Measurements from ENCODE around the gene HPS1. TPM values are rescaled to one million over a fixed set of nuclear protein-coding genes. Genes with fewer than 3 reads are reported as not detected.
"Not testable (repeated sequence)": the region's sequence is repeated elsewhere in the genome, so short reads cannot be mapped to it uniquely, and the experiment has no call there.

The HPS1 gene
- polyA plus RNA-seq, 1 of the 3 experiments (the other 2 are of a cell fraction), result 41.4 TPM

DNA sequence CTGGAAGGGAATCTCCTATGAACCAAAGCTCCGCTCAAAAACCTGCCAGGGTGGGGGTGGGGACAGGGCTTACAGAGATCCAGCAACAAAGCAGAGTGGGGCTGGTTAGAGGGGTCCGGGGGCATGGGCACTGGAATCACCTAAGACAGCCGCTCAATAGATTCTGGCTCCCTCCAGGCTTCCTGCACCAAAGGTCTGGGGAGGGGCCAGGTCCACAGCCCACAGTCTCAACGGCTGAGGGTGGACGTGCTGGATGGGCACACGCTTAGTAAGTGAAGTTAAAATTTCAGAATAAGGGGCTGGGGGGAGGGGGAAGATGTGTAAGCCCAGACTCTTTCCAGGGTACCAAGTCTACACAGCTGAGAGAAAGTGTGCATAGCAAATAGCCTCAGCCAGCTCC lies 62.9 kb downstream of the HPS1 start:
- no peaks in the 10 kb centered on the region for H3K27me3 ChIP-seq (ENCODE audit: insufficient read depth)
- no peaks in the 10 kb centered on the region for H3K9me2 ChIP-seq
- no peaks in the 10 kb centered on the region for H3F3A ChIP-seq (replicated peaks; ENCODE audit: insufficient read depth)
- peak overlapping the region in 1 of 2 experiments; percentile 44; a peak in 2 of 4 replicates for H3K27ac ChIP-seq (ENCODE audit: low read depth in 2 of 2, low read length in 1 of 2)
- H3K9me3 ChIP-seq, result no peaks in the 10 kb centered on the region
- ChIA-PET POLR2A (interaction anchor here (0.6 kb wide), 1 partner anchor 63 kb away, joined by 3 read pairs; the partner anchor contains the start of gene HPS1), CTCF (interaction anchor here (1.9 kb wide), 1 partner anchor 74 kb away, joined by 5 read pairs; no protein-coding TSS in a partner anchor)
- H2AFZ ChIP-seq (ENCODE audit: low read depth), result no peak overlapping the region
- 90% methylated on average over 6 of the region's 6 CpGs for WGBS (ENCODE audit: low lambda C conversion rate)
- peaks cover 0 to 4% of the 10 kb centered on the region in 2 experiments; a peak in 1 of 4 replicates for H3K4me1 ChIP-seq (ENCODE audit: control insufficient read depth in 1 of 2, insufficient read depth in 2 of 2, low read depth in 1 of 2, low read length in 1 of 2)
- H3K9ac ChIP-seq, result no peak overlapping the region
- no peaks in the 10 kb centered on the region for H3K79me2 ChIP-seq (ENCODE audit: insufficient read depth)
- no peak for DNase-seq
- H3K36me3 ChIP-seq (replicated peaks in 1 of 2; ENCODE audit: control insufficient read depth in 1 of 2, insufficient read depth in 2 of 2, low read length in 1 of 2), result no peaks in the 10 kb centered on the region
- no peak for TF ChIP-seq FOXM1 (IDR thresholded peaks at IDR 0.05; ENCODE audit: low read depth)
- no peak for TF ChIP-seq ZBTB33 (IDR thresholded peaks at IDR 0.05; ENCODE audit: borderline replicate concordance, low read depth)
- TF ChIP-seq TAF1 (IDR thresholded peaks at IDR 0.05; ENCODE audit: borderline replicate concordance, low read depth, low read length), result no peak
- no peak for TF ChIP-seq RXRA (IDR thresholded peaks at IDR 0.05; ENCODE audit: borderline replicate concordance, low read depth)
- TF ChIP-seq RFX5 (IDR thresholded peaks at IDR 0.05; ENCODE audit: low read length), result no peak
- TF ChIP-seq SMC3 (IDR thresholded peaks at IDR 0.05; ENCODE audit: low read depth, low read length), result no peak
- TF ChIP-seq TEAD4 (IDR thresholded peaks at IDR 0.05; ENCODE audit: borderline replicate concordance, insufficient read depth), result no peak
- TF ChIP-seq, protein P1, sequence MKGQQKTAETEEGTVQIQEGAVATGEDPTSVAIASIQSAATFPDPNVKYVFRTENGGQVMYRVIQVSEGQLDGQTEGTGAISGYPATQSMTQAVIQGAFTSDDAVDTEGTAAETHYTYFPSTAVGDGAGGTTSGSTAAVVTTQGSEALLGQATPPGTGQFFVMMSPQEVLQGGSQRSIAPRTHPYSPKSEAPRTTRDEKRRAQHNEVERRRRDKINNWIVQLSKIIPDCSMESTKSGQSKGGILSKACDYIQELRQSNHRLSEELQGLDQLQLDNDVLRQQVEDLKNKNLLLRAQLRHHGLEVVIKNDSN (IDR thresholded peaks at IDR 0.05; ENCODE audit: borderline replicate concordance, low read depth), result no peak
- TF ChIP-seq EZH2phosphoT487 (IDR thresholded peaks at IDR 0.05; ENCODE audit: borderline replicate concordance, low read depth), result no peak
- TF ChIP-seq EP300 (IDR thresholded peaks at IDR 0.05; ENCODE audit: borderline replicate concordance in 1 of 2, low read depth in 1 of 2, low read length in 1 of 2), result no peak
- no peak for TF ChIP-seq MXI1 (IDR thresholded peaks at IDR 0.05; ENCODE audit: low read depth, low read length)
- no peaks in the 10 kb centered on the region for H4K20me1 ChIP-seq (ENCODE audit: insufficient read depth)
- no peak overlapping the region for H3K4me3 ChIP-seq (ENCODE audit: low read depth in 2 of 2, low read length in 1 of 2)
- no peak overlapping the region for H3K4me2 ChIP-seq

DNA sequence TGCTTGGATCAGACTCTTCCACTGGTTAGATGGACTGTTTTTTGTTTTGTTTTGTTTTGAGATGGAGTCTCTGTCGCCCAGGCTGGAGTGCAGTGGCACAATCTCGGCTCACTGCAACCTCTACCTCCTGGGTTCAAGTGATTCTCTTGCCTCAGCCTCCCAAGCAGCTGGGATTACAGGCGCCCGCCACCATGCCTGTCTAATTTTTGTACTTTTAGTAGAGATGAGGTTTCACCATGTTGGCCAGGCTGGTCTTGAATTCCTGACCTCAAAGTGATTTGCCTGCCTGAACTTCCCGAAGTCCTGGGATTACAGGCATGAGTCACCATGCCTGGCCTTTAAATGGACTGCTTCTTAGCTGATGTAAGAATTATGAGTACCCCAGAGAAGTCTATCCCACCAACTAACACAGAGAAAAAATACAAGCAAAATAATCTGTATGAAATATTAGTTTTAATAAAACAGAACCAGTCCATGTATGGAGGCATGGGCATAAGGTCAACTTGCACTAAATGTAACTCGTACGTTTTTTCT lies 63.5 kb downstream of the HPS1 start:
- H3K27ac ChIP-seq (ENCODE audit: low read depth in 2 of 2, low read length in 1 of 2), result peak overlapping the region in 1 of 2 experiments; percentile 44; a peak in 2 of 4 replicates
- TF ChIP-seq FOSL2 (IDR thresholded peaks at IDR 0.05; ENCODE audit: borderline replicate concordance, low read depth) (peak; percentile 64; the same call in 1 of the 2 replicates), JUND (IDR thresholded peaks at IDR 0.05) (peak; percentile 45; the same call in 1 of the 2 replicates)
- H4K20me1 ChIP-seq (ENCODE audit: insufficient read depth); H3K36me3 ChIP-seq (replicated peaks in 1 of 2; ENCODE audit: control insufficient read depth in 1 of 2, insufficient read depth in 2 of 2, low read length in 1 of 2); H2AFZ ChIP-seq (ENCODE audit: low read depth); H3K4me2 ChIP-seq; H3K27me3 ChIP-seq (ENCODE audit: insufficient read depth); DNase-seq; H3K9me2 ChIP-seq; H3K9ac ChIP-seq; H3K4me1 ChIP-seq (ENCODE audit: control insufficient read depth in 1 of 2, insufficient read depth in 2 of 2, low read depth in 1 of 2, low read length in 1 of 2); H3F3A ChIP-seq (replicated peaks; ENCODE audit: insufficient read depth); H3K9me3 ChIP-seq; H3K79me2 ChIP-seq (ENCODE audit: insufficient read depth); H3K4me3 ChIP-seq (ENCODE audit: low read depth in 2 of 2, low read length in 1 of 2): not testable (repeated sequence)
- ChIA-PET POLR2A (interaction anchor here (0.6 kb wide), 1 partner anchor 63 kb away, joined by 3 read pairs; the partner anchor contains the start of gene HPS1), CTCF (interaction anchor here (1.2 to 1.9 kb wide), 2 partner anchors 8 to 73 kb away, joined by 3 to 5 read pairs; no protein-coding TSS in a partner anchor)
- 82% methylated on average over 7 of the region's 7 CpGs for WGBS (ENCODE audit: low lambda C conversion rate)

Data from SK-N-SH (cell line).